Measurements from ENCODE around the gene RPLP1.

GRCh38 chr15:69484837-69485236 lies 32.2 kb downstream of the RPLP1 start:
- TF ChIP-seq CTCF (IDR thresholded peaks at IDR 0.05), result no peak
- TF ChIP-seq POLR2A (IDR thresholded peaks at IDR 0.05), result no peak
